Activated CD8-positive, alpha-beta T cell treated with anti-CD3 and anti-CD28 coated beads for 36 hours (primary cell): Measurements from ENCODE around the gene TUBA4B. TPM values are rescaled to one million over a fixed set of nuclear protein-coding genes. Genes with fewer than 3 reads are reported as not detected.
"Not testable (repeated sequence)": the region's sequence is repeated elsewhere in the genome, so short reads cannot be mapped to it uniquely, and the experiment has no call there.

Source experiments
- ATAC-seq: fragments of 200-7000 bp; cut with Tn5 transposase; one replicate; pipeline ENCODE4 v1.10.0; 2021; ENCODE audit warnings: mild to moderate bottlenecking, moderate library complexity
- CTCF ChIA-PET: fragments of 350-600 bp; sonication (Branson Sonifier 250); formaldehyde crosslinking; loops from one replicate; lab custom pipeline; 2021; ENCODE audit warnings: antibody characterized with exemption; lab: Charles Lee
- POLR2A ChIA-PET: fragments of 350-600 bp; sonication (Branson Sonifier 250); formaldehyde crosslinking; loops from one replicate; lab custom pipeline; 2021; ENCODE audit warnings: antibody characterized with exemption; lab: Charles Lee
- DNase-seq: peaks from one replicate; pipeline ENCODE4 v3.0.0-alpha.2; 2020
- H3K27ac Mint-ChIP-seq: one replicate; pipeline ENCODE4 v1.8.0; 2021; ENCODE audit warnings: mild to moderate bottlenecking, mixed read lengths
- H3K27me3 Mint-ChIP-seq: one replicate; pipeline ENCODE4 v1.8.0; 2021; ENCODE audit warnings: mixed read lengths
- H3K36me3 Mint-ChIP-seq: one replicate; pipeline ENCODE4 v1.8.0; 2021; ENCODE audit warnings: low read depth, mixed read lengths
- H3K4me1 Mint-ChIP-seq: one replicate; pipeline ENCODE4 v1.8.0; 2021; ENCODE audit warnings: low read depth, mixed read lengths
- H3K4me3 Mint-ChIP-seq: one replicate; pipeline ENCODE4 v1.8.0; 2021; ENCODE audit warnings: mild to moderate bottlenecking, moderate library complexity, mixed read lengths
- H3K9me3 Mint-ChIP-seq: one replicate; pipeline ENCODE4 v1.8.0; 2021; ENCODE audit warnings: mixed read lengths
- CTCF ChIP-seq: fragments of 200-600 bp; IDR thresholded peaks from one replicate; pipeline ENCODE4 v1.8.0; 2022; ENCODE audit warnings: antibody characterized with exemption, mild to moderate bottlenecking
- intact Hi-C: fragments of 100-400 bp; cut with micrococcal nuclease; formaldehyde crosslinking; loops from one replicate; pipeline ENCODE4 v1.10.0; 2022
- microRNA-seq: library from miRNA; unstranded; fragments of <30 nt; microRNA quantifications from one replicate; pipeline ENCODE4 v1.2.0, GENCODE V29; 2022; ENCODE audit warnings: borderline microRNAs expressed, borderline replicate concordance
- total RNA-seq, 2 experiments: library from RNA; stranded (reverse); gene quantifications; one replicate each; pipeline ENCODE4 v1.2.3, GENCODE V29; 2021

The TUBA4B gene
- total RNA-seq, 2 experiments from 2014 or later, result not detected

- Mint-ChIP-seq H3K9me3 (no peaks in the 10 kb centered on the region), H3K4me3 (no peak overlapping the region), H3K27ac (no peak overlapping the region), H3K36me3 (no peaks in the 10 kb centered on the region), H3K4me1 (peaks cover 6% of the 10 kb centered on the region), H3K27me3 (peaks cover 41% of the 10 kb centered on the region)
- POLR2A ChIA-PET, result interaction anchor here (1.0 kb wide), 1 partner anchor 10 kb away, joined by 3 read pairs; no protein-coding TSS in a partner anchor
- intact Hi-C loops, result loop anchor here (10.0 kb wide), 1 partner anchor 254 kb away; no protein-coding TSS in a partner anchor
- TF ChIP-seq CTCF, result no peak
- peak; percentile 94 for ATAC-seq
- CTCF ChIA-PET, result interaction anchor here (1.0 kb wide), 2 partner anchors 13 kb away, joined by 3 to 5 read pairs; no protein-coding TSS in a partner anchor
- DNase-seq, result peak; percentile 77
Observed at GRCh38 chr2:219308142-219309101, 55.4 kb downstream of the TUBA4B start.

GRCh38 chr2:219309278-219309677 is 56.2 kb downstream of the TUBA4B start, which contains the start of gene PTPRN:
Gene PTPRN, minus strand, starts transcription at chr2:219309401. Its CDS starts 69 bp downstream, at chr2:219309332.
- Mint-ChIP-seq H3K27ac (no peak within 1 kb of the TSS), H3K9me3 (no peaks in the 10 kb centered on the region), H3K27me3 (peaks cover 40% of the 10 kb centered on the region), H3K36me3 (no peaks in the 10 kb centered on the region), H3K4me1 (peaks cover 6% of the 10 kb centered on the region), H3K4me3 (no peak within 1 kb of the TSS)
- no peak for TF ChIP-seq CTCF
- CTCF ChIA-PET, result interaction anchor here (1.0 to 1.5 kb wide), 3 partner anchors 10 to 31 kb away, joined by 3 to 5 read pairs (median 3); no protein-coding TSS in a partner anchor
- intact Hi-C loops, result loop anchor here (10.0 kb wide), 1 partner anchor 254 kb away; no protein-coding TSS in a partner anchor
- DNase-seq, result no peak
- POLR2A ChIA-PET, result interaction anchor here (1.7 kb wide), 1 partner anchor 10 kb away, joined by 3 read pairs; no protein-coding TSS in a partner anchor
- ATAC-seq, result no peak

GRCh38 chr2:219312683-219313263 is 59.7 kb downstream of the TUBA4B start:
- peaks cover 26% of the 10 kb centered on the region for H3K27me3 Mint-ChIP-seq
- H3K27ac Mint-ChIP-seq, DNase-seq, H3K36me3 Mint-ChIP-seq, intact Hi-C loops, H3K4me1 Mint-ChIP-seq, ATAC-seq, H3K4me3 Mint-ChIP-seq, H3K9me3 Mint-ChIP-seq, POLR2A ChIA-PET: not testable (repeated sequence)
- CTCF ChIA-PET, result interaction anchor here (3.4 kb wide), 1 partner anchor 13 kb away, joined by 12 read pairs; no protein-coding TSS in a partner anchor

GRCh38 chr2:219314804-219315468 is 61.9 kb downstream of the TUBA4B start:
- CTCF ChIA-PET, result interaction anchor here (0.9 to 3.4 kb wide), 2 partner anchors 15 to 20 kb away, joined by 3 to 12 read pairs; no protein-coding TSS in a partner anchor
- peaks cover 10% of the 10 kb centered on the region for H3K27me3 Mint-ChIP-seq
- no peak overlapping the region for H3K27ac Mint-ChIP-seq
- H3K9me3 Mint-ChIP-seq, result no peaks in the 10 kb centered on the region
- no peak for ATAC-seq
- no peaks in the 10 kb centered on the region for H3K4me1 Mint-ChIP-seq
- intact Hi-C loops, result no loop called here
- no peak overlapping the region for H3K4me3 Mint-ChIP-seq
- H3K36me3 Mint-ChIP-seq, result no peaks in the 10 kb centered on the region
- POLR2A ChIA-PET, result no interaction called here
- no peak for TF ChIP-seq CTCF
- no peak for DNase-seq

Small RNA genes within 50 kb of the gene (microRNA-seq; reads per million reads assigned to microRNA genes)
- gene MIR153-1, result not detected

Other genes starting within 250 kb of the TUBA4B start
- gene CFAP65, start 211.7 kb upstream of the TUBA4B start, total RNA-seq, result not detected
- gene IHH, start 192.3 kb upstream of the TUBA4B start, total RNA-seq, result not detected
- 10 to 100 TPM; 22.4 to 26.3 TPM for gene NHEJ1, start 92.4 kb upstream of the TUBA4B start, total RNA-seq
- 1 to 10 TPM; 1.1 to 1.6 TPM for gene SLC23A3, start 83.2 kb upstream of the TUBA4B start, total RNA-seq
- 10 to 100 TPM; 38.6 to 38.7 TPM for gene CNPPD1, start 76.3 kb upstream of the TUBA4B start, total RNA-seq
- gene RETREG2, start 75.0 kb upstream of the TUBA4B start, total RNA-seq, result 10 to 100 TPM; 63.8 to 67.8 TPM
- 10 to 100 TPM; 31.3 to 33.3 TPM for gene ZFAND2B, start 46.5 kb upstream of the TUBA4B start, total RNA-seq
- gene ABCB6, start 34.3 kb upstream of the TUBA4B start, total RNA-seq, result 10 to 100 TPM; 32.3 to 35.7 TPM
- gene ATG9A, start 23.6 kb upstream of the TUBA4B start, total RNA-seq, result 10 to 100 TPM; 54.8 to 58.7 TPM
- 100 to 1,000 TPM; 216 to 217 TPM for gene ANKZF1, start 23.4 kb upstream of the TUBA4B start, total RNA-seq
- gene GLB1L, start 7.8 kb upstream of the TUBA4B start, total RNA-seq, result 1 to 10 TPM; 1.2 to 2.8 TPM
- gene STK16, start 7.8 kb upstream of the TUBA4B start, total RNA-seq, result 10 to 100 TPM; 34.4 to 35.4 TPM
- 100 to 1,000 TPM; 226 TPM for gene TUBA4A, start 675 bp downstream of the TUBA4B start, total RNA-seq
- 10 to 100 TPM; 61.8 to 63.3 TPM for gene DNAJB2, start 26.1 kb downstream of the TUBA4B start, total RNA-seq
- 1 to 10 TPM in 1 of 2 experiments, under 1 TPM in 1; 0.92 to 1.1 TPM for gene PTPRN, start 56.2 kb downstream of the TUBA4B start, total RNA-seq
- not detected for gene RESP18, start 79.5 kb downstream of the TUBA4B start, total RNA-seq
- gene DNPEP, start 134.7 kb downstream of the TUBA4B start, total RNA-seq, result 100 to 1,000 TPM; 112 to 113 TPM
- gene DES, start 165.1 kb downstream of the TUBA4B start, total RNA-seq, result not detected
- gene SPEG, start 181.6 kb downstream of the TUBA4B start, total RNA-seq, result 1 to 10 TPM; 2.1 to 2.3 TPM
- gene GMPPA, start 245.6 kb downstream of the TUBA4B start, total RNA-seq, result 10 to 100 TPM; 32.4 to 34.2 TPM